GM18909 (cell line): ENCODE results near the gene ANK3.

Experiments used
- ATAC-seq: cut with Tn5 transposase; IDR thresholded peaks from one replicate; pipeline ENCODE4 v1.9.1; 2021; ENCODE audit warnings: mild to moderate bottlenecking; ENCODE audit not compliant: unreplicated experiment, poor library complexity

ANK3 gene

GRCh38 chr10:60253484-60253883, 136.2 kb downstream of the ANK3 start:
- no peak for ATAC-seq

DNA sequence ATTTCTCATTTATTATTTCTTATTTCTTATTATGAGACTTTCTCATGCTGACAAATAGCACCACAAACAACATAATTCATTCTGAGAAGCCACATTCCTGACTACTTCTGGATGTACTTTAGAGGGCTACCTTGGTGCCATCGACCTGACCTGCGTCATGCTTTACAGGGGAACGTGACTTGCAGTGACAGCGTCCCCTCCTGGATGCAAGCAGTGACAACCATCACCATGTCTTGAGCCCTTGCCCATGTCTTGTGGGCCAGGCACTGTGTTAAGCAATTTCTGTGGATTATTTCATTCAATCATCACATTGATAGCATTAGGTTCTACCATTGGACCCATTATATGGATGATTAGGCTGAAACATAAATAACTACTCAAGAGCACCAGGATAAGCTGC, 137.0 kb downstream of the ANK3 start:
- ATAC-seq = no peak

GRCh38 chr10:60246382-60246781, 143.3 kb downstream of the ANK3 start:
- no peak for ATAC-seq

GRCh38 chr10:60239228-60239627, 150.4 kb downstream of the ANK3 start:
- no peak for ATAC-seq

- ATAC-seq = no peak
These were observed 150.9 kb downstream of the ANK3 start for GRCh38 chr10:60238759-60239100.

DNA sequence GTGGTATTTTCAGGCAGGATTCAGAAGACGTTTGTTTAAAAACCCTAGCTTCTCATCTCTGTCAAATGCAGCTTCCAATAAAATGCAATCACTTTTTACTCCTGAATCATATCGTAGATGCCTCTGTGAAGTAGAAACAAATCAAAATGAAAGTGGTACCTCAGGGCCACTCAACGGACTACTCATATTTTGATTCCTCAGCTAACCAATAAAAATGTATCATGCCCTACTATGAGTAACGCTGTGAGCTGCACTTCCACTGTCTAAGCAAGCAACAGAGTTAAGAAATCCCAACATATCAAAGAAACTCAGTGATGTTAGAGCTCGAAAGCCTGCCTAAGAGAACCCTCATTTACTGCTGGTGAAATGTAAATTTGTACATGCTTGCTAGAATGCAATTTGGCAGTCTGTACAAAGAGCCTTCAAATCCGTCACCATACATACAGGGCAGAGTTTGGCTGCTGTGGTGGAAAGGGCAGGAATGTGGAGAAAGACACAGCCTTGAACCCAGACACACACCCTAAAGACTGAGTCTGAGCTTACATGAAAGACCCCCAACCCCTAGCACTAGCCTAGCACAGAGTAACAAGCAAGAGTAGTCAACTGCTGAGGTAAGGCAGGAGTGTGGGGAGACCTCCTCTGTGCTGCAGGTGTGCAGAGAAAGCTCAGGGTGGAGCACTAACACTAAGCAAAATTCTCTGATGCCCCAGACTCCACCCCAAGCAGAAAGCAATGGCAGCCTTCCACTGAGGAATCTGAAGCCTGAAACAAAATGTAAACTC, 151.5 kb downstream of the ANK3 start:
- ATAC-seq = peak; percentile 51

DNA sequence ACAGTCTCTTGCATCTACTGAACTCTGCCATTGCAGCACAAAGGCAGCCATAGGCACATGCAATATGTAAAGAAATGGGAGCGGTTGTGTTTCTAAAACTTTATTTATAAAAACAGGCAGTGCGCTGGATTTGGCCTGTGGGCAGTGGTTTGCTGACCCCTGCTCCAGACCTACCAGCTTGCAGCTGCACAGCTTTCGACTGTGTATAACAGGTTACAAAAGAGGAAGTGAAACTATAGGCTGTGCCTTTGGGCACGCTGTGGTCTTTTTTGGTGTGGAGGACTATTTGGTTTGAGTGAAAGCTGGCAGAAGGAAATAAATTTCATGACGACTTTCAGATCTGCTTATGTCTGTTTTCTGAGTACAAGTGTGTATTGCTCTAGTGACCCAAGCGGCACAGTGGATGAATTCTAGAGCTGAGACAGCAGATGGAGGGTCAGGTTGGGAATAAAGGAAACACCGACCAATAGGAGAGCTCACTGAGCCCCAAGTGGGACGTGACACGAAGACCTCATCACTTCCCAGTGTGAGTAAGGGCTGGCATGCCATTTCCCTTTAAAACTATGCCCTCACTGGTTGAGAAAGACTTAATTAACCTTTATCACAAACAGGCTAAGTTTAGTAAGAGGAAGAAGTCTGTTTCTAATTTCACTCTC, 152.7 kb downstream of the ANK3 start:
- ATAC-seq = peak; percentile 98

- no peak for ATAC-seq
These were observed 154.7 kb downstream of the ANK3 start for GRCh38 chr10:60235001-60235400.

- ATAC-seq = no peak
These were observed 155.1 kb downstream of the ANK3 start for GRCh38 chr10:60234551-60234950.

DNA sequence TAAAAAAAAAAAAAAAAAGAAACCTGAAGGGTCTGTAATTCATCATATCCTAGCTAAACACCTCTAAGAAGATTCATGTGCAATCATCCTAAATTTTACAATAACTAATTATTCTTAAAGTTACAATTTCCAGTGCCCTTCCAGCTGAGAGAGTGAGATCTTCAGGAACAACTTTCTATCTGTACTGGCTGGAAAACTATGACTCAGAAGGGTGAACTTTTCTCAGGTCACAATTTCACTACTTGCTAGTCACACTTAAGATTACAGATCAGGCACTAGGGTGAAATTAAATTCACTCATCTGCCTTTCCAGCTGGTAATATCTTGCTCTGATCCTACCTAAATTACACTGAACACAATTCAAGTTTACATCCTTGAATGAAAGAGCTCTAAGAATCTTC, 158.8 kb downstream of the ANK3 start:
- ATAC-seq = no peak

DNA sequence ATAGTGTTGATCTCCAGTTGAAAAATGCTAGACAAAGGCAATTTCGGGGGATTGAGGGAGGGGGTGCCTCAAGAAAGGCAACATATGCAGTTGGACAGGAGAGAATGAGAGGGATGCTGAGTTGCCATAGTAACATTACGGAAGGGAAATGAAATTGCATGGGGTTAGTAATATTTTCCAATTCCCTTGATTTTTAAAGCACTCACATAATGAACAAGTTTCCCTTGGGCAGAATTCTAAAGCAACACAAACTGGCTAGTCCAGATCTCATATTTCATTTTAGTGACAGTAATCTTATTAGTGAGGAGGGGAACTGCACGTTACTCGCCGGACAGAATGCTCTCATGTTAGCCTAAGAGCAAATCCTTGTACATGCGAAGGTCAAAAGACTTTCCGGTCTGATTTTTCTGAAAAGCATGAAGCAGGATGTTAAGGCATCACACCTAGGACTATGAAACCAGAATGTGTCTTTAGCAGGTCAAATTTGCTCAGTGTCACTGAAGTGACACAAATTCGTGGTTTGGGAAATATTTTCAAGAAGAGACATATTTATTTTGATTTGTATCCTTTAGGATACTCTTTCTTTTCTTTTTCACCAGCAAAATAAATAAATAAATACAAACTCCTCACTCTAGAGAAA, 165.5 kb downstream of the ANK3 start:
- ATAC-seq = no peak

DNA sequence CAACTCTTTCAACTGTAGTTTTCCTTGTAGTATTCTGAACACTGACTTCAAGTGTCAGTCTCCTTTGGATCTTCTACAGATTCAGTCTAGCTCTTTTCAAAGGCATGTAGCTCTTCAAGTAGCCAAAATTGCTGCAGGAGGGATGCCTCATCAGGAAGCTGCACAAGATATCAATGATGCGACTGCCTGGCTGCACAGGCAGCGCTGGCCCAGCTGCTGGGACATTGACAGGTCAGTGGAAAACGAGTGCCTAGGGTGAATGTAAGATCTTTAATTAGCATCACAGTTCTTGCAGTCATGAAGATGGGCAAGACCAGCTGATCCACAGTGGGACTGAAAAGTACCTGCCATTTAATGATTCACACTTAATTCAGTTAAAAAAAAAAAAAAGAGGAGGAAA, 167.6 kb downstream of the ANK3 start:
- ATAC-seq = no peak

DNA sequence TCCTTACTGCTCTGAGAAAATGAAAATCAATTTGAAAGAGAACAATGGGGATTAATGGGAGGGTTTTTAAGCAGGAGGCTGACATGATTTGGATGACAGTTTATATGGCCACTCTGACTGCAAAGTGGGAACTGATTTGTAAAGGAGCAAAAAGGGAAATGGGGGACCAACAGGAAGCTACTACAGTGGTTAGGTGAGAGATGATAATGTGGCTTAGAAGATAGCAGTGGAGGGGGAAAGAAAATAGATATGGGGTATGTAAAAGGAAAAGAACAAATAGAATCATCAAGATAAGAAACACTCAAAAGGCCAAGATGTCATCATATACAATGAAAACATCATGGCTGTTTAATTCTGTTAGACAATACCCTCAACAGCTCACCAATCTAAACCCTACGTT, 177.5 kb downstream of the ANK3 start:
- no peak for ATAC-seq

GRCh38 chr10:60209874-60210570, 179.7 kb downstream of the ANK3 start:
- ATAC-seq = no peak

GRCh38 chr10:60208676-60209269, 180.9 kb downstream of the ANK3 start:
- ATAC-seq = peak; percentile 63

DNA sequence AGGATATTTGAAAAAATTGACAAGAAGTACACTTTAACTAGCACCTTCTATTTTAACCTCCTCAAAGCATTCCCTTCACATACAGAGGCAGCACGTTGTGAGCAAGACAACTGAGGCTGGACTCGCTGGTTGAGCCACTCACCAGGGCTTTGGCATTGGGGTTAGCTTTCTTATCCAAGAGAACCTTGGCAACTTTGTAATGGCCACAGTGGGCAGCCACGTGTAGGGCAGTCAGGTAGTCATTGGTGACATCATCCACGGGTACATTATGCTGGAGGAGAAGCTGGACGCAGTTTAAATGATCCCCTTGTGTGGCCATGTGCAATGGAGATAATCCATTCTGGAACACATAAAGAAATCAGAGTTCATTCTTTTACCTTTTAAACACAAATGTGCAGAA, 181.8 kb downstream of the ANK3 start:
- ATAC-seq = no peak

DNA sequence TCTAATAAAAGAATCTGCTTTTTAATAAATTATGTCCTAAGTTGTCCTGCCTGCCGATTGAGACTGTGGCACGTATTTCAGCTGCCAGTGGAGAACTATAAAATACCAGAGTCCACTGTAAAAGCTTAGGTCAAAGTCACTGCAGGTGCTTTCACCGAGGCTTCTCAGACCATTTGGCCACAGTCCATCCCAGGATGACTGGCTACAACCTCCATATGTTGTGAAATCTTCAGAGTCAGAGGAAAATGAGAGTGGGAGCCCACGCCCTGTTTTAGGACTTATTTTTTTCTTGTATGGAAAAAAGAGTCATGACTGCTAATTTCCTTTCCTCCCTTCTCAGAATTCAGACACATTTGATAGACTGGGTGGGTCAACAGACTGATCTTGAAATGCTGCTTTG, 182.9 kb downstream of the ANK3 start:
- no peak for ATAC-seq

- no peak for ATAC-seq
These were observed 183.9 kb downstream of the ANK3 start for GRCh38 chr10:60205741-60206140.

DNA sequence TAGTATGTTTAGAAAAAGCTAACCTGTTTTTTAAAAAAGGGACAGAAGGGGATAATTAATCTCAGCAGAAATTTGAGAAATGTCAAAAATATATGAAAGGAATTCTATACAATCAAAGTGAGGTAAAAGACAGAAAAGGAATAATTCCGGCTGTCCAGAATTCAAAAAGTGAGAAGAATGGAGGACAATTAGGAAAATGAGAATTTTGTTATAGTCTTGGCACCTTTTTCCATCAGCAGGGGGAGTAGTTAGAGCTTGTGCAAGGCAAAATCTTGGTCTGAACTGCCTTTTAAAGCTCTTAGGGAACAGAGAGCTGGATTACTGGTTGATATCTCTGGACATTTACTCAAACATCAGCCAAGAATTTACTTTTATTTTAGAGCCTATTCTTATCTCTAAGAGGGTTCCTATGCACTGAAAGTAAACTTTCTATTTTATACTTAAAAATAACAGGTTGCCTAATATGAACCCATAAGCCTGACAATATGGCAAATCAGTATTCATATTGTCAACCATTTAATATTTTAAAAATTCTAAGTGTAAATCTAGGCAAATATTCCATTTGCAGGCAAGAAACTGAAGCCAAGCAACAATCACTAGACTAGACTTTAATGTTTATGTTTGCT, 185.6 kb downstream of the ANK3 start:
- ATAC-seq = no peak

DNA sequence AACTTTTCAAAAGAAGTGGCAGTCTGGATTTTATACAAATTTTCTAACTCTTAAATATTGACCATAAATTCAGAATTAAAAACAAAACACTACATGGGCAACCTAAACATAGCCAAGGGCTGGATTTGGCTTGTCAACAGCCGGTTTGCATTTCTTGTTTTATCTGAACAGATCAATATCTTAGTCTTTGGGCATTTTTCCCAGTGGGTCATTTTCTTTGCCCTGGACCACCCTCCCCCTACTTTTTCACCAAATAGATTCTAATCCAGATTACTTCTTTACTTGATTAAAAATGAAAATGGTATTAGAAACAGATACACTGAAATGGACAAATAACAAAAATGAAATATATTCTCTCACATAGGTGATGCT, 189.0 kb downstream of the ANK3 start:
- ATAC-seq = no peak
